HCT116 (cell line): Measurements from ENCODE around the gene RIPOR1. TPM values are rescaled to one million over a fixed set of nuclear protein-coding genes. Genes with fewer than 3 reads are reported as not detected.

ENCODE experiments used
- ATAC-seq: fragments of 200-7000 bp; cut with Tn5 transposase; 2 replicates; pipeline ENCODE4 v1.9.1; 2020; ENCODE audit warnings: mild to moderate bottlenecking, moderate library complexity
- BruUV-seq: library from RNA; stranded (reverse); fragments of 400-500 nt; replicated peaks from 2 replicates; lab custom pipeline; 2021; lab: Mats Ljungman, UMichigan
- CTCF ChIA-PET: fragments of 300-600 bp; sonication (Branson Sonifier 250); formaldehyde crosslinking; loops from one replicate; lab custom pipeline; 2021; ENCODE audit warnings: antibody characterized with exemption; lab: Charles Lee
- POLR2A ChIA-PET: fragments of 300-600, 350-600 bp; sonication (Branson Sonifier 250); formaldehyde crosslinking; loops from one replicate; lab custom pipeline; 2021; ENCODE audit warnings: antibody characterized with exemption; lab: Charles Lee
- RAD21 ChIA-PET, 2 experiments: fragments of 300-600 bp; sonication (Branson Sonifier 250); formaldehyde crosslinking; loops; one replicate each; lab custom pipeline; 2023; ENCODE audit warnings: low total read pairs in 2 of 2; ENCODE audit not compliant: uncharacterized antibody in 2 of 2, unreplicated experiment in 2 of 2, low non-redundant PET in 1 of 2; lab: Charles Lee
- DNase-seq: peaks from one replicate; pipeline ENCODE4 v3.0.0-alpha.2; 2010; ENCODE audit warnings: low read depth, low spot score
- H2AFZ ChIP-seq: fragments of 200-600 bp; shearing (Covaris generic), sonication (generic); 2 replicates; pipeline ENCODE4 v1.6.1; 2017; ENCODE audit warnings: low read depth, mixed run types, mixed read lengths, antibody characterized with exemption, low read length; ENCODE audit not compliant: poor library complexity, severe bottlenecking
- H3K27ac ChIP-seq: 2 replicates; pipeline ENCODE4 v1.5.1; 2012; ENCODE audit warnings: low read depth, low read length
- H3K27me3 ChIP-seq: fragments of 200-600 bp; sonication (generic); 2 replicates; pipeline ENCODE4 v1.6.1; 2016; ENCODE audit warnings: mixed run types, low read length, mixed read lengths; ENCODE audit not compliant: insufficient read depth
- H3K36me3 ChIP-seq, 2 experiments: fragments of 200-500 bp in 1 of 2; fragments of 200-600 bp in 1 of 2; sonication (Bioruptor generic) in 1 of 2; sonication (generic) in 1 of 2; 2 replicates each; pipeline versions ENCODE4 v1.5.1 to v1.6.1; 2014 to 2016; ENCODE audit warnings: low read length in 2 of 2, inconsistent platforms in 1 of 2, mixed read lengths in 1 of 2, mixed run types in 1 of 2; ENCODE audit not compliant: insufficient read depth in 2 of 2, control insufficient read depth in 1 of 2
- H3K4me1 ChIP-seq, 2 experiments: fragments of 200-600 bp in 1 of 2; sonication (generic) in 1 of 2; 2 replicates each; pipeline versions ENCODE4 v1.5.1 to v1.6.1; 2012 to 2017; ENCODE audit warnings: low read length in 2 of 2, inconsistent platforms in 1 of 2, mild to moderate bottlenecking in 1 of 2, mixed read lengths in 1 of 2, mixed run types in 1 of 2, moderate library complexity in 1 of 2; ENCODE audit not compliant: insufficient read depth in 2 of 2, control insufficient read depth in 1 of 2
- H3K4me2 ChIP-seq: fragments of 200-600 bp; sonication (generic); 2 replicates; pipeline ENCODE4 v1.6.1; 2017; ENCODE audit warnings: mixed run types, low read length, mixed read lengths
- H3K4me3 ChIP-seq, 2 experiments: fragments of 200-600 bp in 1 of 2; sonication (generic) in 1 of 2; replicated peaks in 1 of 2; 2 replicates each; pipeline ENCODE4 v1.5.1; 2011 to 2016; ENCODE audit warnings: low read length in 2 of 2, control low read depth in 1 of 2, low read depth in 1 of 2, mild to moderate bottlenecking in 1 of 2, mixed read lengths in 1 of 2, mixed run types in 1 of 2
- H3K79me2 ChIP-seq: fragments of 200-600 bp; sonication (generic); 2 replicates; pipeline ENCODE4 v1.6.1; 2017; ENCODE audit warnings: mild to moderate bottlenecking, mixed run types, low read length, moderate library complexity, mixed read lengths; ENCODE audit not compliant: insufficient read depth
- H3K9ac ChIP-seq: fragments of 200-600 bp; sonication (generic); 2 replicates; pipeline ENCODE4 v1.6.1; 2016; ENCODE audit warnings: low read length, mixed read lengths
- H3K9me2 ChIP-seq: fragments of 200-600 bp; sonication (generic), shearing (Covaris generic); 2 replicates; pipeline ENCODE4 v1.6.1; 2017; ENCODE audit warnings: mixed run types, mild to moderate bottlenecking, moderate library complexity; ENCODE audit not compliant: insufficient read depth
- H3K9me3 ChIP-seq, 2 experiments: fragments of 200-500 bp in 1 of 2; fragments of 200-600 bp in 1 of 2; sonication (Bioruptor generic) in 1 of 2; sonication (generic) in 1 of 2; 2 replicates each; pipeline ENCODE4 v1.6.1; 2014 to 2017; ENCODE audit warnings: low read length in 2 of 2, mixed read lengths in 2 of 2, inconsistent platforms in 1 of 2, low read depth in 1 of 2, mild to moderate bottlenecking in 1 of 2, mixed run types in 1 of 2, moderate library complexity in 1 of 2; ENCODE audit not compliant: control insufficient read depth in 1 of 2, insufficient read depth in 1 of 2
- H4K20me1 ChIP-seq: fragments of 200-600 bp; sonication (generic), shearing (Covaris generic); 2 replicates; pipeline ENCODE4 v1.6.1; 2017; ENCODE audit warnings: mixed run types, mild to moderate bottlenecking, moderate library complexity; ENCODE audit not compliant: insufficient read depth
- CBX3 ChIP-seq: IDR thresholded peaks from 2 replicates; pipeline ENCODE4 v1.6.1; 2012; ENCODE audit warnings: low read depth
- EGR1 ChIP-seq: IDR thresholded peaks from 2 replicates; pipeline ENCODE4 v1.6.1; 2012; ENCODE audit warnings: low read depth
- EZH2phosphoT487 ChIP-seq: fragments of 200-600 bp; IDR thresholded peaks from 2 replicates; pipeline ENCODE4 v1.6.1; 2018; ENCODE audit warnings: antibody characterized with exemption, borderline replicate concordance
- FOSL1 ChIP-seq: IDR thresholded peaks from 2 replicates; pipeline ENCODE4 v1.6.1; 2012; ENCODE audit warnings: low read depth
- JUND ChIP-seq: IDR thresholded peaks from 2 replicates; pipeline ENCODE4 v1.6.1; 2012
- POLR2A ChIP-seq: IDR thresholded peaks from 2 replicates; pipeline ENCODE4 v1.7.0; 2011; ENCODE audit warnings: borderline replicate concordance; ENCODE audit not compliant: insufficient read depth, insufficient read length; ENCODE audit errors: extremely low read depth
- RAD21 ChIP-seq: IDR thresholded peaks from 2 replicates; pipeline ENCODE4 v1.6.1; 2012; ENCODE audit warnings: low read depth, mild to moderate bottlenecking
- SRF ChIP-seq: IDR thresholded peaks from 2 replicates; pipeline ENCODE4 v1.6.1; 2012; ENCODE audit warnings: low read depth
- YY1 ChIP-seq: IDR thresholded peaks from 2 replicates; pipeline ENCODE4 v1.6.1; 2011; ENCODE audit warnings: low read length, low read depth, moderate library complexity, mild to moderate bottlenecking; ENCODE audit not compliant: insufficient replicate concordance; ENCODE audit errors: extremely low read depth
- ZFX ChIP-seq: fragments of 450-650 bp; IDR thresholded peaks from 2 replicates; pipeline ENCODE4 v1.6.1; 2017
- intact Hi-C: fragments of 100-400 bp; cut with micrococcal nuclease; formaldehyde crosslinking; loops from 2 replicates; pipeline ENCODE4 v1.10.0; 2022
- total RNA-seq: library from RNA; stranded (reverse); gene quantifications from one replicate; pipeline ENCODE4 v1.2.1, GENCODE V29; 2021; ENCODE audit not compliant: unreplicated experiment
- TF ChIP-seq, protein P1 (sequence below): IDR thresholded peaks from 2 replicates; pipeline ENCODE4 v1.6.1; 2011; ENCODE audit warnings: mild to moderate bottlenecking, low read length, moderate library complexity; ENCODE audit not compliant: insufficient replicate concordance; ENCODE audit errors: extremely low read depth
- TF ChIP-seq, protein P2 (sequence below): IDR thresholded peaks from 2 replicates; pipeline ENCODE4 v1.6.1; 2012; ENCODE audit warnings: low read depth
- TF ChIP-seq, protein P3 (sequence below), 3 experiments: fragments of 200-600 bp in 1 of 3; sonication (generic) in 1 of 3; IDR thresholded peaks in 2 of 3; conservative IDR thresholded peaks in 1 of 3; 2 replicates each; pipeline ENCODE4 v1.5.1; 2012 to 2017; ENCODE audit warnings: low read depth in 2 of 3, low read length in 2 of 3, antibody characterized with exemption in 1 of 3, borderline replicate concordance in 1 of 3, control low read depth in 1 of 3, mild to moderate bottlenecking in 1 of 3, mixed read lengths in 1 of 3, mixed run types in 1 of 3, moderate library complexity in 1 of 3; ENCODE audit not compliant: insufficient read depth in 1 of 3

The RIPOR1 gene
- total RNA-seq, 1 experiment from 2014 or later = 60.0 TPM

DNA sequence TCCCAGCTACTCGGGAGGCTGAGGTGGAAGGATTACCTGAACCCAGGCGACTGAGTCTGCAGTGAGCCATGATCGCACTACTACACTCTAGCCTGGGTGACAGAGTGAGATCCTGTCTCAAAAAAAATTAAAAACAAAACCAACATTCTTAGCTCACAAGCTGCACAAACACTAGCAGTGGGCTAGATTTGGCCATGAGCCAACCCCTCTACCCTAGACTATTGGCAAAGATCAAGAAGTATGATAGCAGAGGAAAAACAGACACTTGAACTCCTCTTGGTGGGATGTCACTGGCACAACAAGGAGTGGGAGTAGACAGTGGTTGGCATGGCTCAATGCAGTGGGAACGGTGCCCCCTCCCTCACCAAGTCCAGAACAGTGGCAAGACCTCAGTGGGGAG lies 19.6 kb upstream of the RIPOR1 start:
- DNase-seq = no peak
- H3K9me3 ChIP-seq = no peaks in the 10 kb centered on the region
- no peaks in the 10 kb centered on the region for H3K36me3 ChIP-seq
- no peak overlapping the region for H3K4me3 ChIP-seq
- H3K4me1 ChIP-seq = peaks cover 5 to 17% of the 10 kb centered on the region in 2 experiments; a peak in 3 of 4 replicates
- H2AFZ ChIP-seq = no peak overlapping the region
- H3K9ac ChIP-seq = no peak overlapping the region
- RAD21 ChIA-PET = no interaction called here
- BruUV-seq = no TSS peak
- intact Hi-C loops = no loop called here
- no peaks in the 10 kb centered on the region for H3K79me2 ChIP-seq
- H4K20me1 ChIP-seq = no peaks in the 10 kb centered on the region
- no peaks in the 10 kb centered on the region for H3K27me3 ChIP-seq
- H3K27ac ChIP-seq = no peak overlapping the region
- no peaks in the 10 kb centered on the region for H3K9me2 ChIP-seq
- no peak overlapping the region for H3K4me2 ChIP-seq
- POLR2A ChIA-PET = no interaction called here
- no peak for TF ChIP-seq ZFX
- no peak for TF ChIP-seq EZH2phosphoT487
- no peak for TF ChIP-seq RAD21
- TF ChIP-seq EGR1 = no peak
- TF ChIP-seq POLR2A = no peak
- TF ChIP-seq, protein P1, sequence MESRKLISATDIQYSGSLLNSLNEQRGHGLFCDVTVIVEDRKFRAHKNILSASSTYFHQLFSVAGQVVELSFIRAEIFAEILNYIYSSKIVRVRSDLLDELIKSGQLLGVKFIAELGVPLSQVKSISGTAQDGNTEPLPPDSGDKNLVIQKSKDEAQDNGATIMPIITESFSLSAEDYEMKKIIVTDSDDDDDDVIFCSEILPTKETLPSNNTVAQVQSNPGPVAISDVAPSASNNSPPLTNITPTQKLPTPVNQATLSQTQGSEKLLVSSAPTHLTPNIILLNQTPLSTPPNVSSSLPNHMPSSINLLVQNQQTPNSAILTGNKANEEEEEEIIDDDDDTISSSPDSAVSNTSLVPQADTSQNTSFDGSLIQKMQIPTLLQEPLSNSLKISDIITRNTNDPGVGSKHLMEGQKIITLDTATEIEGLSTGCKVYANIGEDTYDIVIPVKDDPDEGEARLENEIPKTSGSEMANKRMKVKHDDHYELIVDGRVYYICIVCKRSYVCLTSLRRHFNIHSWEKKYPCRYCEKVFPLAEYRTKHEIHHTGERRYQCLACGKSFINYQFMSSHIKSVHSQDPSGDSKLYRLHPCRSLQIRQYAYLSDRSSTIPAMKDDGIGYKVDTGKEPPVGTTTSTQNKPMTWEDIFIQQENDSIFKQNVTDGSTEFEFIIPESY = no peak
- no peak for TF ChIP-seq SRF
- TF ChIP-seq YY1 = no peak
- TF ChIP-seq CBX3 = no peak
- TF ChIP-seq, protein P2, sequence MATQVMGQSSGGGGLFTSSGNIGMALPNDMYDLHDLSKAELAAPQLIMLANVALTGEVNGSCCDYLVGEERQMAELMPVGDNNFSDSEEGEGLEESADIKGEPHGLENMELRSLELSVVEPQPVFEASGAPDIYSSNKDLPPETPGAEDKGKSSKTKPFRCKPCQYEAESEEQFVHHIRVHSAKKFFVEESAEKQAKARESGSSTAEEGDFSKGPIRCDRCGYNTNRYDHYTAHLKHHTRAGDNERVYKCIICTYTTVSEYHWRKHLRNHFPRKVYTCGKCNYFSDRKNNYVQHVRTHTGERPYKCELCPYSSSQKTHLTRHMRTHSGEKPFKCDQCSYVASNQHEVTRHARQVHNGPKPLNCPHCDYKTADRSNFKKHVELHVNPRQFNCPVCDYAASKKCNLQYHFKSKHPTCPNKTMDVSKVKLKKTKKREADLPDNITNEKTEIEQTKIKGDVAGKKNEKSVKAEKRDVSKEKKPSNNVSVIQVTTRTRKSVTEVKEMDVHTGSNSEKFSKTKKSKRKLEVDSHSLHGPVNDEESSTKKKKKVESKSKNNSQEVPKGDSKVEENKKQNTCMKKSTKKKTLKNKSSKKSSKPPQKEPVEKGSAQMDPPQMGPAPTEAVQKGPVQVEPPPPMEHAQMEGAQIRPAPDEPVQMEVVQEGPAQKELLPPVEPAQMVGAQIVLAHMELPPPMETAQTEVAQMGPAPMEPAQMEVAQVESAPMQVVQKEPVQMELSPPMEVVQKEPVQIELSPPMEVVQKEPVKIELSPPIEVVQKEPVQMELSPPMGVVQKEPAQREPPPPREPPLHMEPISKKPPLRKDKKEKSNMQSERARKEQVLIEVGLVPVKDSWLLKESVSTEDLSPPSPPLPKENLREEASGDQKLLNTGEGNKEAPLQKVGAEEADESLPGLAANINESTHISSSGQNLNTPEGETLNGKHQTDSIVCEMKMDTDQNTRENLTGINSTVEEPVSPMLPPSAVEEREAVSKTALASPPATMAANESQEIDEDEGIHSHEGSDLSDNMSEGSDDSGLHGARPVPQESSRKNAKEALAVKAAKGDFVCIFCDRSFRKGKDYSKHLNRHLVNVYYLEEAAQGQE = no peak
- no peak for TF ChIP-seq JUND
- no peak for TF ChIP-seq FOSL1
- TF ChIP-seq, protein P3, sequence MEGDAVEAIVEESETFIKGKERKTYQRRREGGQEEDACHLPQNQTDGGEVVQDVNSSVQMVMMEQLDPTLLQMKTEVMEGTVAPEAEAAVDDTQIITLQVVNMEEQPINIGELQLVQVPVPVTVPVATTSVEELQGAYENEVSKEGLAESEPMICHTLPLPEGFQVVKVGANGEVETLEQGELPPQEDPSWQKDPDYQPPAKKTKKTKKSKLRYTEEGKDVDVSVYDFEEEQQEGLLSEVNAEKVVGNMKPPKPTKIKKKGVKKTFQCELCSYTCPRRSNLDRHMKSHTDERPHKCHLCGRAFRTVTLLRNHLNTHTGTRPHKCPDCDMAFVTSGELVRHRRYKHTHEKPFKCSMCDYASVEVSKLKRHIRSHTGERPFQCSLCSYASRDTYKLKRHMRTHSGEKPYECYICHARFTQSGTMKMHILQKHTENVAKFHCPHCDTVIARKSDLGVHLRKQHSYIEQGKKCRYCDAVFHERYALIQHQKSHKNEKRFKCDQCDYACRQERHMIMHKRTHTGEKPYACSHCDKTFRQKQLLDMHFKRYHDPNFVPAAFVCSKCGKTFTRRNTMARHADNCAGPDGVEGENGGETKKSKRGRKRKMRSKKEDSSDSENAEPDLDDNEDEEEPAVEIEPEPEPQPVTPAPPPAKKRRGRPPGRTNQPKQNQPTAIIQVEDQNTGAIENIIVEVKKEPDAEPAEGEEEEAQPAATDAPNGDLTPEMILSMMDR (IDR thresholded peaks at IDR 0.05 in 2 of 3, conservative IDR thresholded peaks at IDR 0.05 in 1 of 3; ENCODE audit: borderline replicate concordance in 1 of 3, insufficient read depth in 1 of 3, low read depth in 2 of 3, low read length in 2 of 3) = no peak
- CTCF ChIA-PET = interaction anchor here (4.6 kb wide), 1 partner anchor 12 kb away, joined by 19 read pairs; no protein-coding TSS in a partner anchor
- no peak for ATAC-seq
